HCT116 (cell line): ENCODE data around the gene ST6GALNAC2.
"Not testable (repeated sequence)": the region's sequence is repeated elsewhere in the genome, so short reads cannot be mapped to it uniquely, and the experiment has no call there.

Experiments used
- CEBPB ChIP-seq: IDR thresholded peaks from 2 replicates; pipeline ENCODE4 v1.6.1; 2012; ENCODE audit warnings: low read depth
- ELF1 ChIP-seq: IDR thresholded peaks from 2 replicates; pipeline ENCODE4 v1.6.1; 2012; ENCODE audit warnings: low read depth, borderline replicate concordance
- EZH2 ChIP-seq: fragments of 200-600 bp; sonication (generic); IDR thresholded peaks from 2 replicates; pipeline ENCODE4 v1.6.1; 2017; ENCODE audit warnings: antibody characterized with exemption, mixed run types
- EZH2phosphoT487 ChIP-seq: fragments of 200-600 bp; IDR thresholded peaks from 2 replicates; pipeline ENCODE4 v1.6.1; 2018; ENCODE audit warnings: antibody characterized with exemption, borderline replicate concordance
- JUND ChIP-seq: IDR thresholded peaks from 2 replicates; pipeline ENCODE4 v1.6.1; 2012
- POLR2A ChIP-seq: IDR thresholded peaks from 2 replicates; pipeline ENCODE4 v1.7.0; 2011; ENCODE audit warnings: borderline replicate concordance; ENCODE audit not compliant: insufficient read depth, insufficient read length; ENCODE audit errors: extremely low read depth
- POLR2AphosphoS5 ChIP-seq: IDR thresholded peaks from 2 replicates; pipeline ENCODE4 v1.6.1; 2011; ENCODE audit warnings: mild to moderate bottlenecking, low read depth, low read length, moderate library complexity
- RAD21 ChIP-seq: IDR thresholded peaks from 2 replicates; pipeline ENCODE4 v1.6.1; 2012; ENCODE audit warnings: low read depth, mild to moderate bottlenecking
- YY1 ChIP-seq: IDR thresholded peaks from 2 replicates; pipeline ENCODE4 v1.6.1; 2011; ENCODE audit warnings: low read length, low read depth, moderate library complexity, mild to moderate bottlenecking; ENCODE audit not compliant: insufficient replicate concordance; ENCODE audit errors: extremely low read depth
- ZFX ChIP-seq: fragments of 450-650 bp; IDR thresholded peaks from 2 replicates; pipeline ENCODE4 v1.6.1; 2017
- ZNF274 ChIP-seq: fragments of 200-500 bp; sonication (Bioruptor generic); IDR thresholded peaks from 2 replicates; pipeline ENCODE4 v1.6.1; 2014; ENCODE audit warnings: mild to moderate bottlenecking, low read depth, low read length, inconsistent platforms
- TF ChIP-seq, protein P1 (sequence below), 3 experiments: fragments of 200-600 bp in 1 of 3; sonication (generic) in 1 of 3; IDR thresholded peaks in 2 of 3; conservative IDR thresholded peaks in 1 of 3; 2 replicates each; pipeline ENCODE4 v1.5.1; 2012 to 2017; ENCODE audit warnings: low read depth in 2 of 3, low read length in 2 of 3, antibody characterized with exemption in 1 of 3, borderline replicate concordance in 1 of 3, control low read depth in 1 of 3, mild to moderate bottlenecking in 1 of 3, mixed read lengths in 1 of 3, mixed run types in 1 of 3, moderate library complexity in 1 of 3; ENCODE audit not compliant: insufficient read depth in 1 of 3
- TF ChIP-seq, protein P2 (sequence below): IDR thresholded peaks from 2 replicates; pipeline ENCODE4 v1.6.1; 2012; ENCODE audit warnings: low read depth

DNA sequence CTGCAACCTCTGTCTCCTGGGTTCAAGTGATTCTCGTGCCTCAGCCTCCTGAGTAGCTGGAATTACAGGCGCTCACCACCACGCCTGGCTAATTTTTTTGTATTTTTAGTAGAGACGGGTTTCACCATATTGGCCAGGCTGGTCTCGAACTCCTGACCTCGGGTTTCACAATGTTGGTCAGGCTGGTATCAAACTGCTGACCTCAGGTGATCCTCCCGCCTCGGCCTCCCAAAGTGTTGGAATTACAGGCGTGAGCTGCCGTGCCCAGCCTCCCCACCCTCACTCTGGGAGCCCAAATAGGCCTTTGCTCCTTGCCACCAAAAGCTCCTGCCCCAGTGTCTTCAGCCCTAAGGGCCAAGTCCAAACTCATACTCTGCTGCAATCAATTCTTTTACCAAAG, 64.0 kb downstream of the ST6GALNAC2 start:
- TF ChIP-seq, protein P1, sequence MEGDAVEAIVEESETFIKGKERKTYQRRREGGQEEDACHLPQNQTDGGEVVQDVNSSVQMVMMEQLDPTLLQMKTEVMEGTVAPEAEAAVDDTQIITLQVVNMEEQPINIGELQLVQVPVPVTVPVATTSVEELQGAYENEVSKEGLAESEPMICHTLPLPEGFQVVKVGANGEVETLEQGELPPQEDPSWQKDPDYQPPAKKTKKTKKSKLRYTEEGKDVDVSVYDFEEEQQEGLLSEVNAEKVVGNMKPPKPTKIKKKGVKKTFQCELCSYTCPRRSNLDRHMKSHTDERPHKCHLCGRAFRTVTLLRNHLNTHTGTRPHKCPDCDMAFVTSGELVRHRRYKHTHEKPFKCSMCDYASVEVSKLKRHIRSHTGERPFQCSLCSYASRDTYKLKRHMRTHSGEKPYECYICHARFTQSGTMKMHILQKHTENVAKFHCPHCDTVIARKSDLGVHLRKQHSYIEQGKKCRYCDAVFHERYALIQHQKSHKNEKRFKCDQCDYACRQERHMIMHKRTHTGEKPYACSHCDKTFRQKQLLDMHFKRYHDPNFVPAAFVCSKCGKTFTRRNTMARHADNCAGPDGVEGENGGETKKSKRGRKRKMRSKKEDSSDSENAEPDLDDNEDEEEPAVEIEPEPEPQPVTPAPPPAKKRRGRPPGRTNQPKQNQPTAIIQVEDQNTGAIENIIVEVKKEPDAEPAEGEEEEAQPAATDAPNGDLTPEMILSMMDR (IDR thresholded peaks at IDR 0.05 in 2 of 3, conservative IDR thresholded peaks at IDR 0.05 in 1 of 3; ENCODE audit: borderline replicate concordance in 1 of 3, insufficient read depth in 1 of 3, low read depth in 2 of 3, low read length in 2 of 3), result not testable (repeated sequence)
- not testable (repeated sequence) for TF ChIP-seq CEBPB, RAD21, POLR2A, JUND, ZNF274, ELF1, EZH2phosphoT487, EZH2, POLR2AphosphoS5, ZFX, YY1
- TF ChIP-seq, protein P2, sequence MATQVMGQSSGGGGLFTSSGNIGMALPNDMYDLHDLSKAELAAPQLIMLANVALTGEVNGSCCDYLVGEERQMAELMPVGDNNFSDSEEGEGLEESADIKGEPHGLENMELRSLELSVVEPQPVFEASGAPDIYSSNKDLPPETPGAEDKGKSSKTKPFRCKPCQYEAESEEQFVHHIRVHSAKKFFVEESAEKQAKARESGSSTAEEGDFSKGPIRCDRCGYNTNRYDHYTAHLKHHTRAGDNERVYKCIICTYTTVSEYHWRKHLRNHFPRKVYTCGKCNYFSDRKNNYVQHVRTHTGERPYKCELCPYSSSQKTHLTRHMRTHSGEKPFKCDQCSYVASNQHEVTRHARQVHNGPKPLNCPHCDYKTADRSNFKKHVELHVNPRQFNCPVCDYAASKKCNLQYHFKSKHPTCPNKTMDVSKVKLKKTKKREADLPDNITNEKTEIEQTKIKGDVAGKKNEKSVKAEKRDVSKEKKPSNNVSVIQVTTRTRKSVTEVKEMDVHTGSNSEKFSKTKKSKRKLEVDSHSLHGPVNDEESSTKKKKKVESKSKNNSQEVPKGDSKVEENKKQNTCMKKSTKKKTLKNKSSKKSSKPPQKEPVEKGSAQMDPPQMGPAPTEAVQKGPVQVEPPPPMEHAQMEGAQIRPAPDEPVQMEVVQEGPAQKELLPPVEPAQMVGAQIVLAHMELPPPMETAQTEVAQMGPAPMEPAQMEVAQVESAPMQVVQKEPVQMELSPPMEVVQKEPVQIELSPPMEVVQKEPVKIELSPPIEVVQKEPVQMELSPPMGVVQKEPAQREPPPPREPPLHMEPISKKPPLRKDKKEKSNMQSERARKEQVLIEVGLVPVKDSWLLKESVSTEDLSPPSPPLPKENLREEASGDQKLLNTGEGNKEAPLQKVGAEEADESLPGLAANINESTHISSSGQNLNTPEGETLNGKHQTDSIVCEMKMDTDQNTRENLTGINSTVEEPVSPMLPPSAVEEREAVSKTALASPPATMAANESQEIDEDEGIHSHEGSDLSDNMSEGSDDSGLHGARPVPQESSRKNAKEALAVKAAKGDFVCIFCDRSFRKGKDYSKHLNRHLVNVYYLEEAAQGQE, result not testable (repeated sequence)
